Rectal smooth muscle tissue (tissue), 1 donor: Measurements from ENCODE around the gene SLC25A11.
A peak's percentile ranks its signal among the peaks of the same experiment; 100 is the strongest.
"Not testable (repeated sequence)": the region's sequence is repeated elsewhere in the genome, so short reads cannot be mapped to it uniquely, and the experiment has no call there.

Source experiments
- H3K27ac ChIP-seq: one replicate; pipeline ENCODE4 v1.7.0; 2013; ENCODE audit warnings: low read depth, low read length, inconsistent platforms
- H3K27me3 ChIP-seq: one replicate; pipeline ENCODE4 v1.7.0; 2013; ENCODE audit warnings: low read length; ENCODE audit not compliant: control insufficient read depth, insufficient read depth
- H3K36me3 ChIP-seq: one replicate; pipeline ENCODE4 v1.7.0; 2013; ENCODE audit warnings: low read length; ENCODE audit not compliant: control insufficient read depth, insufficient read depth
- H3K4me1 ChIP-seq: one replicate; pipeline ENCODE4 v1.7.0; 2013; ENCODE audit warnings: low read length; ENCODE audit not compliant: control insufficient read depth, insufficient read depth
- H3K4me3 ChIP-seq: one replicate; pipeline ENCODE4 v1.7.0; 2013; ENCODE audit warnings: low read length
- H3K9ac ChIP-seq: one replicate; pipeline ENCODE4 v1.7.0; 2013; ENCODE audit warnings: low read length

Gene SLC25A11

GRCh38 chr17:4919511-4920047 lies 20.3 kb downstream of the SLC25A11 start:
- H3K27ac ChIP-seq = no peak overlapping the region
- H3K4me1 ChIP-seq = no peaks in the 10 kb centered on the region
- no peak overlapping the region for H3K9ac ChIP-seq
- H3K36me3 ChIP-seq = no peaks in the 10 kb centered on the region
- no peak overlapping the region for H3K4me3 ChIP-seq
- H3K27me3 ChIP-seq = no peaks in the 10 kb centered on the region

DNA sequence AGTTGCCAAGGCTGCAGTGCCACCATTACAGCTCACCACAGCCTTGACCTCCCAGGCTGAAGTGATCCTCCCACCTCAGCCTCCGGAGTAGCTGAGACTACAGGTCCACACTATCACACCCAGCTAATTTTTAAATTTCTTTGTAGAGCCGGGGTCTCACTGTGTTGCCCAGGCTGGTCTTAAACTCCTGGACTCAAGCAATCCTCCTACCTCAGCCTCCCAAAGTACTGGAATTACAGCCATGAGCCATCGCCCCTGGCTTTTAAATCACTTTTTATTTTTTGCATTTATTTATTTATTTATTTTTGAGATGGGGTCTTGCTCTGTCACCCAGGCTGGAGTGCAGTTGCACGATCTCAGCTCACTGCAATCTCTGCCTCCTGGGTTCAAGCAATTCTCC lies 25.3 kb downstream of the SLC25A11 start:
- not testable (repeated sequence) for H3K4me3 ChIP-seq, H3K4me1 ChIP-seq, H3K36me3 ChIP-seq, H3K27me3 ChIP-seq, H3K27ac ChIP-seq, H3K9ac ChIP-seq

- Histone ChIP-seq H3K4me3 (no peak overlapping the region), H3K9ac (no peak overlapping the region), H3K27ac (no peak overlapping the region), H3K27me3 (no peaks in the 10 kb centered on the region), H3K4me1 (no peaks in the 10 kb centered on the region), H3K36me3 (no peaks in the 10 kb centered on the region)
These were observed 25.9 kb downstream of the SLC25A11 start for GRCh38 chr17:4913994-4914393.

GRCh38 chr17:4908711-4909496 lies 30.9 kb downstream of the SLC25A11 start:
- Histone ChIP-seq H3K27ac (peak overlapping the region; percentile 59), H3K36me3 (no peaks in the 10 kb centered on the region), H3K4me1 (peaks cover 2% of the 10 kb centered on the region), H3K27me3 (no peaks in the 10 kb centered on the region), H3K9ac (peak overlapping the region; percentile 24), H3K4me3 (peak overlapping the region; percentile 40)

DNA sequence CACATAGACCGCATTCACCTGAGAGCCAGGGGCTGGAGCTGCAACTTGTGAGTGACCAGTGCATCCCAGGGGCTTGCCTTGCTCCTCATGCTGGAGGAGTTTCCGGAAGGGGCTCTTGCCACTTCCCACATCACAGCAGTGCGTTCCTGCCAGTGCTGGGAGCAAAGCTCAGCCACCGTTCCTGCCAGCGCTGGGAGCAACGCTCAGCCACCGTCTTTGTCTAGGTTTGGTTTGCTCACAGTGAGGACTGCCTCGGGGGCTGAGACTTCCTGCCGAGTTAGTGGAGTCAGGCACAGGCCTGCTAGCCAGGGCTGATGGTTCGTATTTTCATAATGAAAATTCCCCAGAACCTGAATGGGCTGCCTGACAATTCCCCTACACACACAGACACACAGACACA lies 31.5 kb downstream of the SLC25A11 start:
- Histone ChIP-seq H3K4me3 (no peak overlapping the region), H3K9ac (no peak overlapping the region), H3K4me1 (peaks cover 2% of the 10 kb centered on the region), H3K36me3 (no peaks in the 10 kb centered on the region), H3K27ac (peak overlapping the region; percentile 59), H3K27me3 (no peaks in the 10 kb centered on the region)

DNA sequence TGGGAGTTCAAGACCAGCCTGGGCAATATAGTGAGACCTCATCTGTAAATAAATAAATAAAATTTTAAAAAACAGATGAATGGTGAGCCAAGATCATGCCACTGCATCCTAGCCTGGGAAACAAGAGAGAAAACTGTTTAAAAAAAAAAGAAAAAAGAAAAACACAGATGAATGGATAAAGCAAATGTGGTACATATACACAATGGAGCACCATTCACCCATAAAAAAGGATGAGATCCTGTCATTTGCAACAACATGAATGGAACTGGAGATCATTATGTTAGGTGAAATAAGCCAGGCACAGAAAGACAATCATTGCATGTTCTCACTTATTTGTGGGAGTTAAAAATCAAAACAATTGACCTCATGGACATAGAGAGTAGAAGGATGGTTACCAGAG lies 33.2 kb downstream of the SLC25A11 start:
- H3K9ac ChIP-seq, H3K27me3 ChIP-seq, H3K4me3 ChIP-seq, H3K27ac ChIP-seq, H3K36me3 ChIP-seq, H3K4me1 ChIP-seq: not testable (repeated sequence)

GRCh38 chr17:4903051-4903818 lies 36.6 kb downstream of the SLC25A11 start, which contains the start of gene CHRNE:
CHRNE (minus strand) TSS chr17:4903098; CDS start chr17:4903063, 35 bp downstream.
- Histone ChIP-seq H3K36me3 (no peaks in the 10 kb centered on the region), H3K9ac (no peak within 1 kb of the TSS), H3K27ac (no peak within 1 kb of the TSS), H3K4me1 (peaks cover 2% of the 10 kb centered on the region), H3K27me3 (peaks cover 12% of the 10 kb centered on the region), H3K4me3 (no peak within 1 kb of the TSS)

- no peak overlapping the region for H3K4me3 ChIP-seq
- H3K27me3 ChIP-seq = peaks cover 12% of the 10 kb centered on the region
- no peaks in the 10 kb centered on the region for H3K36me3 ChIP-seq
- H3K27ac ChIP-seq = no peak overlapping the region
- peaks cover 2% of the 10 kb centered on the region for H3K4me1 ChIP-seq
- H3K9ac ChIP-seq = no peak overlapping the region
These were observed 37.3 kb downstream of the SLC25A11 start for GRCh38 chr17:4902540-4902939.

DNA sequence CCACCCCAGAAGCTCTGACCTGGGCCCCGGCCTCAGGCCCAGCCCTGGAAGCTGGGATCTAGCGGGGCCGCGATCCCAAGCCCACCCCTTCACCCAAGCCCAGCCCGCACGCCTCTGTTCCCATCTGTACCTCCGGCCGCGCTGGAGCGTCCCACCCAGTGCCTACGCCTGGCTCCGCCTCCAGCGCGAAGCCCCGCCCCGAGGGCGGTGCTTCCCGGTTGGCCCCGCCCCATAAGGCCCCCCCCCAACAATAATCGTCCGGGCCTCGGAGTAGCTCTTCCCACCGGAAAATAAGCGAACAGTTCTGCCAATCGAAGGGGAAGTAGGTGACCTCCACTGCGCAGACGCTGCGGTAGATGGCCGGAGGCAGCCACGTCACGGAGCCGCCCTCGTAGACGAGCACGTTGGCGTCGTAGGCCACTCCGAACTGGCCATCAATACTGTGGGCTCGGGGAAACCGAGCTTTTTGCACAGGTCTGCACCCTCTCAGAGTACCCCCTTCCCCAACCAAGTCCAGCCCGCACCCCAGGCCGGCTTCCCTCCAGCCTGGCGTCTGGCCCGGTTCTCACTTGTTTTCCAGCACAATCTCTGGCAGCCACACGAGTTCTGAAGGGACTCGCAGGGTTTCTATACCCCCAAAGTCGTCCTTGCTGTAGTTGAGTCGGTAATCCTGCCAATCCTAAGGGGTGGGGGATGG lies 38.0 kb downstream of the SLC25A11 start:
- Histone ChIP-seq H3K27me3 (peaks cover 12% of the 10 kb centered on the region), H3K27ac (no peak overlapping the region), H3K4me1 (peaks cover 2% of the 10 kb centered on the region), H3K9ac (no peak overlapping the region), H3K4me3 (no peak overlapping the region), H3K36me3 (no peaks in the 10 kb centered on the region)

DNA sequence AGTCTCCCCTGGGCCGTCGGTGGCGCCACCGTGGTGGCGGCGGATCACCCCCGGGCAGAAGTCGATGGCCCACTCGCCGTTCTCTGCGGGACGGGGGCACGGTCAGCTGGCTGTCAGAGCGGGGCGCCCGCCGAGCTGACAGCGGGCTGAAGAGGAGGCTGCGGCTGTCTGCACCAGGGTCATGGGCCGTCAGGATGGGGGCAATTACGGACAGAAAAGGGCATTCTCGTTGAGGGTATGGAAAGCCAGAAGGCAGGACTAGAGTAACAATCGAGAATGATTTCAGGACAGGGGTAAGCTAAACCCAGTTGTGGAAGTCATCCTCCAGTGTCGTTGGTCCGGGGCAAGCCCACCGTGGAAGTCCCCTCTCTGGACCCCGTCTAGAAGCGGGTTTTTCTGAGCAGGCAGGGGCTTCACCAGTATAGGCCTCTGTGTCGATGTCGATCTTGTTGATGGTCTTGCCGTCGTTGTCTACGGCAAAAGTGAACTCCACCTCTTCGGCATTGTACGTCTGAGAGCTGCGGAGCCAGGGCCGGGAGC lies 38.7 kb downstream of the SLC25A11 start:
- peak overlapping the region; percentile 67 for H3K4me3 ChIP-seq
- no peak overlapping the region for H3K27ac ChIP-seq
- peaks cover 12% of the 10 kb centered on the region for H3K27me3 ChIP-seq
- peaks cover 3% of the 10 kb centered on the region for H3K36me3 ChIP-seq
- peak overlapping the region; percentile 22 for H3K9ac ChIP-seq
- peaks cover 2% of the 10 kb centered on the region for H3K4me1 ChIP-seq

GRCh38 chr17:4900231-4901107 lies 39.4 kb downstream of the SLC25A11 start:
- Histone ChIP-seq H3K4me3 (peak overlapping the region; percentile 67), H3K9ac (no peak overlapping the region), H3K27ac (no peak overlapping the region), H3K27me3 (peaks cover 12% of the 10 kb centered on the region), H3K4me1 (peaks cover 2% of the 10 kb centered on the region), H3K36me3 (peaks cover 10% of the 10 kb centered on the region)
